Endothelial cell of umbilical vein (primary cell): ENCODE data around the gene GSTM3. TPM values are rescaled to one million over a fixed set of nuclear protein-coding genes. Genes with fewer than 3 reads are reported as not detected.
"Not testable (repeated sequence)": the region's sequence is repeated elsewhere in the genome, so short reads cannot be mapped to it uniquely, and the experiment has no call there.

Experiments used
- BruUV-seq: library from RNA; stranded (reverse); fragments of 400-500 nt; replicated peaks from 2 replicates; lab custom pipeline; 2021; lab: Mats Ljungman, UMichigan
- CTCF ChIA-PET: fragments of 300-600, 350-600 bp; sonication (Branson Sonifier 250); formaldehyde crosslinking; loops from one replicate; lab custom pipeline; 2021; ENCODE audit warnings: antibody characterized with exemption, inconsistent platforms; lab: Charles Lee
- POLR2A ChIA-PET: fragments of 300-600, 350-600 bp; sonication (Branson Sonifier 250); formaldehyde crosslinking; loops from one replicate; lab custom pipeline; 2021; ENCODE audit warnings: antibody characterized with exemption, inconsistent platforms; lab: Charles Lee
- DNase-seq: peaks from one replicate; pipeline ENCODE4 v3.0.0-alpha.2; 2011; ENCODE audit warnings: low read depth, low spot score
- FAIRE-seq: peaks from 2 replicates; lab custom pipeline; 2011; peaks lifted over from hg19 to GRCh38; lab: Jason Lieb, UNC
- H2AFZ ChIP-seq: 2 replicates; pipeline ENCODE4 v1.6.0; 2012; ENCODE audit warnings: low read depth, low read length, control low read depth, inconsistent platforms
- H3K27ac ChIP-seq: 2 replicates; pipeline ENCODE4 v1.5.1; 2011; ENCODE audit warnings: low read depth, mild to moderate bottlenecking, control low read depth, low read length, moderate library complexity; ENCODE audit not compliant: insufficient read depth
- H3K27me3 ChIP-seq, 2 experiments: 2 replicates each; pipeline versions ENCODE4 v1.6.0 to v1.6.1; 2011; ENCODE audit warnings: low read length in 2 of 2, mixed read lengths in 1 of 2; ENCODE audit not compliant: control insufficient read depth in 2 of 2, insufficient read depth in 2 of 2
- H3K36me3 ChIP-seq, 2 experiments: 2 replicates in 1 of 2; 3 replicates in 1 of 2; pipeline ENCODE4 v1.5.1; 2011; ENCODE audit warnings: low read length in 2 of 2, mild to moderate bottlenecking in 1 of 2, moderate library complexity in 1 of 2; ENCODE audit not compliant: control insufficient read depth in 2 of 2, insufficient read depth in 2 of 2; ENCODE audit errors: extremely low read depth in 1 of 2
- H3K4me1 ChIP-seq: 3 replicates; pipeline ENCODE4 v1.5.1; 2011; ENCODE audit warnings: mild to moderate bottlenecking, low read length; ENCODE audit not compliant: control insufficient read depth, insufficient read depth; ENCODE audit errors: extremely low read depth
- H3K4me2 ChIP-seq: 2 replicates; pipeline ENCODE4 v1.6.1; 2011; ENCODE audit warnings: low read length, control low read depth, mixed read lengths; ENCODE audit not compliant: insufficient read depth
- H3K4me3 ChIP-seq, 3 experiments: fragments of 200-600 bp in 1 of 3; sonication (generic), shearing (Covaris generic) in 1 of 3; replicated peaks in 1 of 3; 2 replicates each; pipeline ENCODE4 v1.5.1; 2011 to 2016; ENCODE audit warnings: control low read depth in 3 of 3, low read length in 3 of 3, mild to moderate bottlenecking in 2 of 3, inconsistent platforms in 1 of 3, low read depth in 1 of 3, moderate library complexity in 1 of 3; ENCODE audit not compliant: insufficient read depth in 1 of 3
- H3K79me2 ChIP-seq: 2 replicates; pipeline ENCODE4 v1.6.0; 2012; ENCODE audit warnings: low read length, inconsistent platforms; ENCODE audit not compliant: control insufficient read depth, insufficient read depth
- H3K9ac ChIP-seq: replicated peaks from 2 replicates; pipeline ENCODE3; 2011; ENCODE audit warnings: low read length, control low read depth; ENCODE audit not compliant: insufficient read depth; ENCODE audit errors: extremely low read depth
- H3K9me1 ChIP-seq: replicated peaks from 3 replicates; pipeline ENCODE4 v1.6.0; 2011; ENCODE audit warnings: mild to moderate bottlenecking, low read length; ENCODE audit not compliant: control insufficient read depth, insufficient read depth; ENCODE audit errors: extremely low read depth
- H3K9me3 ChIP-seq: replicated peaks from 2 replicates; pipeline ENCODE4 v1.5.1; 2012; ENCODE audit warnings: low read length, inconsistent platforms; ENCODE audit not compliant: control insufficient read depth, insufficient read depth
- H4K20me1 ChIP-seq: replicated peaks from 2 replicates; pipeline ENCODE3; 2011; ENCODE audit warnings: mild to moderate bottlenecking, low read length; ENCODE audit not compliant: control insufficient read depth, insufficient read depth; ENCODE audit errors: extremely low read depth
- EZH2 ChIP-seq: IDR thresholded peaks from 2 replicates; pipeline ENCODE4 v1.6.1; 2012; ENCODE audit warnings: borderline replicate concordance, low read depth, mild to moderate bottlenecking, moderate library complexity, low read length, inconsistent platforms; ENCODE audit not compliant: severe bottlenecking
- FOS ChIP-seq: IDR thresholded peaks from 2 replicates; pipeline ENCODE4 v1.6.1; 2011; ENCODE audit warnings: mild to moderate bottlenecking, low read length, moderate library complexity, borderline replicate concordance; ENCODE audit not compliant: insufficient read depth
- GATA2 ChIP-seq: IDR thresholded peaks from 2 replicates; pipeline ENCODE4 v1.7.0; 2011; ENCODE audit warnings: low read depth, mild to moderate bottlenecking, moderate library complexity, mixed read lengths, low read length; ENCODE audit not compliant: insufficient read length, insufficient read depth
- JUN ChIP-seq: IDR thresholded peaks from 2 replicates; pipeline ENCODE4 v1.6.1; 2011; ENCODE audit warnings: borderline replicate concordance, low read depth; ENCODE audit not compliant: insufficient read length, insufficient read depth
- MYC ChIP-seq: IDR thresholded peaks from one replicate; pipeline ENCODE4 v1.6.1; 2011; ENCODE audit warnings: mild to moderate bottlenecking, low read depth, low read length
- POLR2A ChIP-seq: IDR thresholded peaks from 2 replicates; pipeline ENCODE4 v1.6.1; 2012; ENCODE audit warnings: low read depth, mild to moderate bottlenecking, control low read depth, low read length
- POLR2AphosphoS5 ChIP-seq: IDR thresholded peaks from 2 replicates; pipeline ENCODE4 v1.6.1; 2012; ENCODE audit warnings: low read depth, mild to moderate bottlenecking, control low read depth, low read length, moderate library complexity; ENCODE audit not compliant: insufficient read depth
- dilution Hi-C: fragments of 300-500 bp; cut with MboI; formaldehyde crosslinking; loops from one replicate; pipeline ENCODE4 v1.15.0; 2019; ENCODE audit warnings: low sequenced_read_pairs; ENCODE audit not compliant: extremely low pct_ligation_motif_present
- intact Hi-C: fragments of 100-400 bp; cut with micrococcal nuclease; formaldehyde crosslinking; loops from one replicate; pipeline ENCODE4 v1.10.0; 2022
- polyA plus RNA-seq, 4 experiments: library from polyadenylated mRNA; depleted of rRNA in 3 of 4; stranded (reverse) in 3 of 4; unstranded in 1 of 4; fragments of >200 nt; gene quantifications; 2 replicates each; pipeline versions ENCODE4 v1.2.1 to v1.2.3, GENCODE V29; 2011 to 2012; ENCODE audit warnings: missing spikeins in 1 of 4
- total RNA-seq: library from RNA; stranded (reverse); gene quantifications from 2 replicates; pipeline ENCODE4 v1.2.3, GENCODE V29; 2021
- TF ChIP-seq, protein P1 (sequence below): IDR thresholded peaks from 2 replicates; pipeline ENCODE4 v1.6.1; 2011; ENCODE audit not compliant: insufficient read depth, insufficient read length
- TF ChIP-seq, protein P2 (sequence below), 2 donors: IDR thresholded peaks; 1 replicate in 1 of 2; 2 replicates in 1 of 2; pipeline ENCODE4 v1.5.1; 2011; ENCODE audit warnings: low read length in 2 of 2, mild to moderate bottlenecking in 2 of 2, moderate library complexity in 2 of 2, control low read depth in 1 of 2, inconsistent platforms in 1 of 2, low read depth in 1 of 2; ENCODE audit not compliant: insufficient read depth in 1 of 2; ENCODE audit errors: extremely low read depth in 1 of 2

The GSTM3 gene
- total and polyA plus RNA-seq, 2 donors (not counting 3 experiments of a cell fraction or from before 2014, with no cell fraction given), result 27.9 to 52.0 TPM

DNA sequence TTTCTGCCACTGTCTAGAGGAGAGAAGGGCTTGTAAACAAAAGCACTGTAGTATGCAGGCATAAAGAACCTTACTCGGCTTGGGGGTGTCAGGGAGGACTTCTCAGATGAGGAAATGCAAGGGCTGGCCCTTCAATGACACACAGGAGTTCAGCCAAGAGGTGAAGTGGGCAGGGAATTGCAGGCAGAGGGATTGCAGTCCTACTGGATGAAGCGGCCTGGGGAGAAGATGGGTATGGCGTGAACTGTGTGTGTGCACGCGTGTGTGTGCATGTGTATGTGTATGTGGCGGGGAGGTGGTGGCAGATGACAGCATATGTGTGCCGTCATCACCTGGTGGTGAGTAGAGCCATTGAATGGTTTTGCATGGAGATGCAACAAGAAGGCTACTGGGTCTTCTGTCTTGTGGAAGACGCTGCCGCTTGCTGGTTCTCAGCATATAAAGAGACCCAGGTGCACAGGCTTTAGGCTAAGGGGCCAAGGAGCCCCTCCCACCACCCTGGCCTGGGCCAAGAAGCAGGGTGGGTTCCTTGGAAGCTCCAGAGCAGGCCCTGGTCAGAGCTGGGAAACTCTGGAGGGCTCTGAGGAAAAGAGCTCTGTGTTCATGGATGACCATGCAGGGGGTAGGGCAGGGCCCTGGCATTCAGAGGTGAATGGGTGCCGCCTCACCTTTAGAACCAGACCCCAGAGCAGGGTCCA, 26.9 kb upstream of the GSTM3 start:
- FAIRE-seq, result no peak
- POLR2A ChIA-PET, result no interaction called here
- CTCF ChIA-PET, result interaction anchor here (1.0 to 10.7 kb wide), 3 partner anchors 129 to 222 kb away, joined by 4 to 391 read pairs (median 4); partner anchors contain the start of gene AHCYL1

DNA sequence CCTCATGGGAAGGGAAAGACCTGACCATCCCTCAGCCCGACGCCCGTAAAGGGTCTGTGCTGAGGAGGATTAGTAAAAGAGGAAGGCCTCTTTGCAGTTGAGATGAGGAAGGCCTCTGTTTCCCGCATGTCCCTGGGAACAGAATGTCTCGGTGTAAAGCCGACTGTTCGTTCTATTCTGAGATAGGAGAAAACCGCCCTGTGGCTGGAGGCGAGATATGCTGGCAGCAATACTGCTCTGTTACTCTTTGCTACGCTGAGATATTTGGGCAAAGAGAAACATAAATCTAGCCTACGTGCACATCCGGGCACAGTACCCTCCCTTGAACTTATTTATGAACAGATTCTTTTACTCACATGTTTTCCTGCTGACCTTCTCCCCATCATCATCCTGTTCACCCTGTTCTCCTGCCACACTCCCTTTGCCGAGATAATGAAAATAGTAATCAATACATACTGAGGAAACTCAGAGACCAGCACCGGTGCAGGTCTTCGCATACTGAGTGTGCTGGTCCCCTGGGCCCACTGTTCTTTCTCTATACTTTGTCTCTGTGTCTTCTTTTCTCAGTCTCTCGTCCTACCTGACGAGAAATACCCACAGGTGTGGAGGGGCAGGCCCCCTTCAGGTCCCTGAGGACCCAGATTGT, 26.3 kb upstream of the GSTM3 start:
- POLR2A ChIA-PET, CTCF ChIA-PET, H4K20me1 ChIP-seq, H3K9ac ChIP-seq, H3K27ac ChIP-seq, FAIRE-seq, H3K79me2 ChIP-seq, H3K9me3 ChIP-seq, H3K4me2 ChIP-seq, BruUV-seq, DNase-seq, dilution Hi-C loops, H2AFZ ChIP-seq, H3K36me3 ChIP-seq, H3K4me3 ChIP-seq, H3K9me1 ChIP-seq, H3K27me3 ChIP-seq: not testable (repeated sequence)
- H3K4me1 ChIP-seq, result peaks cover 14% of the 10 kb centered on the region
- intact Hi-C loops, result loop anchor here (10.0 kb wide), 1 partner anchor 282 kb away; the partner anchor contains the start of gene ATXN7L2

More for the DNA sequence above, 26.9 kb upstream of the GSTM3 start:
- H3K9me3 ChIP-seq, result no peaks in the 10 kb centered on the region
- dilution Hi-C loops (no loop called here), intact Hi-C loops (loop anchor here (10.0 kb wide), 1 partner anchor 283 kb away; the partner anchor contains the start of gene ATXN7L2)
- no peak overlapping the region for H3K27ac ChIP-seq
- no peak overlapping the region for H3K4me2 ChIP-seq
- BruUV-seq, result no TSS peak
- no peaks in the 10 kb centered on the region for H3K27me3 ChIP-seq
- H3K4me3 ChIP-seq, result no peak overlapping the region
- H3K4me1 ChIP-seq, result peaks cover 9% of the 10 kb centered on the region
- no peak overlapping the region for H2AFZ ChIP-seq
- TF ChIP-seq MYC (no peak), POLR2AphosphoS5 (no peak), JUN (no peak), FOS (no peak), EZH2 (no peak), GATA2 (no peak), POLR2A (no peak)
- TF ChIP-seq, protein P1, sequence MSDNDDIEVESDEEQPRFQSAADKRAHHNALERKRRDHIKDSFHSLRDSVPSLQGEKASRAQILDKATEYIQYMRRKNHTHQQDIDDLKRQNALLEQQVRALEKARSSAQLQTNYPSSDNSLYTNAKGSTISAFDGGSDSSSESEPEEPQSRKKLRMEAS, result no peak
- TF ChIP-seq, protein P2, sequence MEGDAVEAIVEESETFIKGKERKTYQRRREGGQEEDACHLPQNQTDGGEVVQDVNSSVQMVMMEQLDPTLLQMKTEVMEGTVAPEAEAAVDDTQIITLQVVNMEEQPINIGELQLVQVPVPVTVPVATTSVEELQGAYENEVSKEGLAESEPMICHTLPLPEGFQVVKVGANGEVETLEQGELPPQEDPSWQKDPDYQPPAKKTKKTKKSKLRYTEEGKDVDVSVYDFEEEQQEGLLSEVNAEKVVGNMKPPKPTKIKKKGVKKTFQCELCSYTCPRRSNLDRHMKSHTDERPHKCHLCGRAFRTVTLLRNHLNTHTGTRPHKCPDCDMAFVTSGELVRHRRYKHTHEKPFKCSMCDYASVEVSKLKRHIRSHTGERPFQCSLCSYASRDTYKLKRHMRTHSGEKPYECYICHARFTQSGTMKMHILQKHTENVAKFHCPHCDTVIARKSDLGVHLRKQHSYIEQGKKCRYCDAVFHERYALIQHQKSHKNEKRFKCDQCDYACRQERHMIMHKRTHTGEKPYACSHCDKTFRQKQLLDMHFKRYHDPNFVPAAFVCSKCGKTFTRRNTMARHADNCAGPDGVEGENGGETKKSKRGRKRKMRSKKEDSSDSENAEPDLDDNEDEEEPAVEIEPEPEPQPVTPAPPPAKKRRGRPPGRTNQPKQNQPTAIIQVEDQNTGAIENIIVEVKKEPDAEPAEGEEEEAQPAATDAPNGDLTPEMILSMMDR (IDR thresholded peaks at IDR 0.05; ENCODE audit: extremely low read depth in 1 of 2, insufficient read depth in 1 of 2, low read depth in 1 of 2, low read length in 2 of 2), result no peak
- H3K9me1 ChIP-seq, result no peaks in the 10 kb centered on the region
- DNase-seq, result no peak
- H3K79me2 ChIP-seq, result no peaks in the 10 kb centered on the region
- no peak overlapping the region for H3K9ac ChIP-seq
- no peaks in the 10 kb centered on the region for H3K36me3 ChIP-seq
- H4K20me1 ChIP-seq, result no peaks in the 10 kb centered on the region
